Smooth muscle cell (in vitro differentiated cells): ENCODE data around the gene ROBO2. TPM values are rescaled to one million over a fixed set of nuclear protein-coding genes. Genes with fewer than 3 reads are reported as not detected.

Experiments
- DNase-seq: peaks from one replicate; lab custom pipeline; 2025; ENCODE audit not compliant: unreplicated experiment; lab: John Stamatoyannopoulos, UW
- H2AFZ ChIP-seq: fragments of 200-600 bp; sonication (generic); 2 replicates; pipeline ENCODE4 v1.6.0; 2016; ENCODE audit warnings: antibody characterized with exemption, low read depth, mild to moderate bottlenecking
- H3F3A ChIP-seq: fragments of 200-600 bp; sonication (generic); 2 replicates; pipeline ENCODE4 v1.6.0; 2017; ENCODE audit warnings: antibody characterized with exemption, low read depth
- H3K27ac ChIP-seq: fragments of 200-600 bp; sonication (generic); 2 replicates; pipeline ENCODE4 v1.5.1; 2016; ENCODE audit warnings: low read depth, mild to moderate bottlenecking
- H3K27me3 ChIP-seq: fragments of 200-600 bp; sonication (generic); 2 replicates; pipeline ENCODE4 v1.6.1; 2016; ENCODE audit warnings: low read depth, mild to moderate bottlenecking
- H3K36me3 ChIP-seq: fragments of 200-600 bp; sonication (generic); 2 replicates; pipeline ENCODE4 v1.5.1; 2016; ENCODE audit warnings: low read depth
- H3K4me1 ChIP-seq: fragments of 200-600 bp; sonication (generic); 2 replicates; pipeline ENCODE4 v1.5.1; 2016; ENCODE audit warnings: low read depth
- H3K4me2 ChIP-seq: fragments of 200-600 bp; sonication (generic); 2 replicates; pipeline ENCODE4 v1.6.0; 2016; ENCODE audit warnings: mild to moderate bottlenecking
- H3K4me3 ChIP-seq: fragments of 200-600 bp; sonication (generic); 2 replicates; pipeline ENCODE4 v1.5.1; 2016; ENCODE audit warnings: mild to moderate bottlenecking
- H3K79me2 ChIP-seq: fragments of 200-600 bp; sonication (generic); 2 replicates; pipeline ENCODE4 v1.6.0; 2016; ENCODE audit warnings: low read depth, mild to moderate bottlenecking
- H3K9ac ChIP-seq: fragments of 200-600 bp; sonication (generic); 2 replicates; pipeline ENCODE4 v1.6.0; 2016; ENCODE audit warnings: low read depth
- H3K9me3 ChIP-seq: fragments of 200-600 bp; sonication (generic); replicated peaks from 2 replicates; pipeline ENCODE4 v1.5.1; 2016; ENCODE audit warnings: low read depth
- H4K20me1 ChIP-seq: fragments of 200-600 bp; sonication (generic); 2 replicates; pipeline ENCODE4 v1.6.0; 2016; ENCODE audit warnings: low read depth
- CTCF ChIP-seq: fragments of 200-600 bp; sonication (generic); IDR thresholded peaks from 2 replicates; pipeline ENCODE4 v1.5.1; 2017; ENCODE audit warnings: borderline replicate concordance, mild to moderate bottlenecking, antibody characterized with exemption; ENCODE audit not compliant: insufficient read depth, poor library complexity, severe bottlenecking
- WGBS: methylation state at CpG from one replicate; pipeline ENCODE4 v1.1.7; 2016; ENCODE audit warnings: low lambda C conversion rate; 5-methylcytosine and 5-hydroxymethylcytosine counted together
- polyA plus RNA-seq: library from polyadenylated mRNA; unstranded; fragments of >200 nt; fragmentation: Nextera tagmentation; extraction: Ambion mirVana; gene quantifications from 2 replicates; pipeline ENCODE4 v1.2.1, GENCODE V29; 2016
- total RNA-seq: library from RNA; depleted of rRNA; stranded (reverse); fragments of >200 nt; gene quantifications from 2 replicates; pipeline ENCODE4 v1.2.3, GENCODE V29; 2014

The ROBO2 gene
- total and polyA plus RNA-seq, 2 experiments from 2014 or later: 23.9 to 54.4 TPM

GRCh38 chr3:77489216-77489615 is 449.3 kb downstream of the ROBO2 start:
- 50% methylated on average over 1 of the region's 1 CpG for WGBS

GRCh38 chr3:77491961-77492360 is 452.1 kb downstream of the ROBO2 start:
- H3K27ac ChIP-seq: no peak overlapping the region
- H4K20me1 ChIP-seq: no peaks in the 10 kb centered on the region
- no peak for TF ChIP-seq CTCF
- 86% methylated on average over 1 of the region's 1 CpG for WGBS
- H3K9me3 ChIP-seq: no peaks in the 10 kb centered on the region
- no peaks in the 10 kb centered on the region for H3F3A ChIP-seq
- no peak overlapping the region for H3K4me2 ChIP-seq
- DNase-seq: no peak
- H3K4me1 ChIP-seq: no peaks in the 10 kb centered on the region
- no peak overlapping the region for H3K9ac ChIP-seq
- H3K27me3 ChIP-seq: no peaks in the 10 kb centered on the region
- no peaks in the 10 kb centered on the region for H3K36me3 ChIP-seq
- H3K79me2 ChIP-seq: no peaks in the 10 kb centered on the region
- H2AFZ ChIP-seq: no peak overlapping the region
- no peak overlapping the region for H3K4me3 ChIP-seq

More at GRCh38 chr3:77489216-77489615, 449.3 kb downstream of the ROBO2 start:
- no peak overlapping the region for H3K4me2 ChIP-seq
- no peak overlapping the region for H3K27ac ChIP-seq
- H3K36me3 ChIP-seq: no peaks in the 10 kb centered on the region
- H3F3A ChIP-seq: no peaks in the 10 kb centered on the region
- DNase-seq: no peak
- H3K4me1 ChIP-seq: no peaks in the 10 kb centered on the region
- no peaks in the 10 kb centered on the region for H4K20me1 ChIP-seq
- H3K79me2 ChIP-seq: no peaks in the 10 kb centered on the region
- H2AFZ ChIP-seq: no peak overlapping the region
- TF ChIP-seq CTCF: no peak
- H3K27me3 ChIP-seq: no peaks in the 10 kb centered on the region
- H3K4me3 ChIP-seq: no peak overlapping the region
- H3K9ac ChIP-seq: no peak overlapping the region
- H3K9me3 ChIP-seq: peaks cover 5% of the 10 kb centered on the region

- H3F3A ChIP-seq: no peaks in the 10 kb centered on the region
- no peaks in the 10 kb centered on the region for H3K79me2 ChIP-seq
- no peaks in the 10 kb centered on the region for H3K9me3 ChIP-seq
- DNase-seq: no peak
- no peak overlapping the region for H2AFZ ChIP-seq
- no peak for TF ChIP-seq CTCF
- H3K4me1 ChIP-seq: no peaks in the 10 kb centered on the region
- H3K4me3 ChIP-seq: no peak overlapping the region
- H3K36me3 ChIP-seq: no peaks in the 10 kb centered on the region
- H3K27me3 ChIP-seq: no peaks in the 10 kb centered on the region
- no peak overlapping the region for H3K9ac ChIP-seq
- WGBS: 84% methylated on average over 2 of the region's 2 CpGs
- H3K27ac ChIP-seq: no peak overlapping the region
- H4K20me1 ChIP-seq: no peaks in the 10 kb centered on the region
- H3K4me2 ChIP-seq: no peak overlapping the region
Observed at GRCh38 chr3:77500721-77501120, 460.8 kb downstream of the ROBO2 start.

GRCh38 chr3:77506384-77506783 is 466.5 kb downstream of the ROBO2 start:
- Histone ChIP-seq H4K20me1 (no peaks in the 10 kb centered on the region), H3K36me3 (no peaks in the 10 kb centered on the region), H3K27ac (no peak overlapping the region), H3K4me1 (peaks cover 3% of the 10 kb centered on the region), H3K27me3 (no peaks in the 10 kb centered on the region), H3K9ac (no peak overlapping the region), H3K4me3 (no peak overlapping the region), H3K79me2 (no peaks in the 10 kb centered on the region), H3F3A (no peaks in the 10 kb centered on the region), H3K9me3 (no peaks in the 10 kb centered on the region), H2AFZ (no peak overlapping the region), H3K4me2 (no peak overlapping the region)
- TF ChIP-seq CTCF: no peak
- no peak for DNase-seq
- WGBS: 91% methylated on average over 5 of the region's 5 CpGs
